ENCODE data around the gene FOXQ1.

The FOXQ1 gene

GRCh38 chr6:1281746-1282145 lies 30.2 kb upstream of the FOXQ1 start:
- no peak for TF ChIP-seq CTCF (IDR thresholded peaks at IDR 0.05; ENCODE audit: insufficient read depth, low read depth, low read length, missing control alignments)
- no peak for DNase-seq (ENCODE audit: low read depth)
- no peak overlapping the region for H3K4me3 ChIP-seq (ENCODE audit: low read depth, low read length)

- no peak for DNase-seq (ENCODE audit: low read depth)
- TF ChIP-seq CTCF (IDR thresholded peaks at IDR 0.05; ENCODE audit: insufficient read depth, low read depth, low read length, missing control alignments), result no peak
Measured at GRCh38 chr6:1283501-1283900, 28.4 kb upstream of the FOXQ1 start.

GRCh38 chr6:1285556-1285955 lies 26.3 kb upstream of the FOXQ1 start:
- no peak for TF ChIP-seq CTCF (IDR thresholded peaks at IDR 0.05; ENCODE audit: insufficient read depth, low read depth, low read length, missing control alignments)
- H3K4me3 ChIP-seq (ENCODE audit: low read depth, low read length), result no peak overlapping the region
- no peak for DNase-seq (ENCODE audit: low read depth)

More at GRCh38 chr6:1283501-1283900, 28.4 kb upstream of the FOXQ1 start:
- H3K4me3 ChIP-seq (ENCODE audit: low read depth, low read length), result no peak overlapping the region

- no peak for DNase-seq (ENCODE audit: low read depth)
- no peak for TF ChIP-seq CTCF (IDR thresholded peaks at IDR 0.05; ENCODE audit: insufficient read depth, low read depth, low read length, missing control alignments)
- no peak overlapping the region for H3K4me3 ChIP-seq (ENCODE audit: low read depth, low read length)
Measured at GRCh38 chr6:1285956-1286355, 25.9 kb upstream of the FOXQ1 start.

- no peak for TF ChIP-seq CTCF (IDR thresholded peaks at IDR 0.05; ENCODE audit: insufficient read depth, low read depth, low read length, missing control alignments)
- no peak for DNase-seq (ENCODE audit: low read depth)
Measured at GRCh38 chr6:1287103-1287591, 24.8 kb upstream of the FOXQ1 start.

GRCh38 chr6:1290086-1290485 lies 21.8 kb upstream of the FOXQ1 start:
- DNase-seq (ENCODE audit: low read depth), result no peak
- TF ChIP-seq CTCF (IDR thresholded peaks at IDR 0.05; ENCODE audit: insufficient read depth, low read depth, low read length, missing control alignments), result no peak

More at GRCh38 chr6:1287103-1287591, 24.8 kb upstream of the FOXQ1 start:
- H3K4me3 ChIP-seq (ENCODE audit: low read depth, low read length), result no peak overlapping the region

GRCh38 chr6:1290805-1291204 lies 21.1 kb upstream of the FOXQ1 start:
- TF ChIP-seq CTCF (IDR thresholded peaks at IDR 0.05; ENCODE audit: insufficient read depth, low read depth, low read length, missing control alignments), result no peak
- DNase-seq (ENCODE audit: low read depth), result no peak

More at GRCh38 chr6:1290086-1290485, 21.8 kb upstream of the FOXQ1 start:
- no peak overlapping the region for H3K4me3 ChIP-seq (ENCODE audit: low read depth, low read length)

More at GRCh38 chr6:1290805-1291204, 21.1 kb upstream of the FOXQ1 start:
- H3K4me3 ChIP-seq (ENCODE audit: low read depth, low read length), result no peak overlapping the region
